HuH-7.5 (cell line): ENCODE results near the gene RALGPS1.
"Not testable (repeated sequence)": the region's sequence is repeated elsewhere in the genome, so short reads cannot be mapped to it uniquely, and the experiment has no call there.

Experiments used
- DNase-seq: peaks from one replicate; pipeline ENCODE4 v3.0.0; 2011; ENCODE audit warnings: low spot score

The RALGPS1 gene

GRCh38 chr9:127137640-127138360, 223.2 kb downstream of the RALGPS1 start:
- DNase-seq, result no peak

GRCh38 chr9:127138444-127138843, 223.9 kb downstream of the RALGPS1 start:
- DNase-seq, result no peak

GRCh38 chr9:127139071-127139731, 224.6 kb downstream of the RALGPS1 start:
- DNase-seq, result no peak

- no peak for DNase-seq
These were observed 225.2 kb downstream of the RALGPS1 start for GRCh38 chr9:127139775-127140174.

- DNase-seq, result no peak
These were observed 225.6 kb downstream of the RALGPS1 start for GRCh38 chr9:127140181-127140580.

- no peak for DNase-seq
These were observed 226.5 kb downstream of the RALGPS1 start for GRCh38 chr9:127140842-127141675.

GRCh38 chr9:127142291-127142690, 227.7 kb downstream of the RALGPS1 start:
- no peak for DNase-seq

- no peak for DNase-seq
These were observed 228.4 kb downstream of the RALGPS1 start for GRCh38 chr9:127142931-127143464.

GRCh38 chr9:127143920-127144465, 229.4 kb downstream of the RALGPS1 start:
- no peak for DNase-seq

GRCh38 chr9:127144670-127145445, 230.3 kb downstream of the RALGPS1 start:
- no peak for DNase-seq

- DNase-seq, result not testable (repeated sequence)
These were observed 232.3 kb downstream of the RALGPS1 start for GRCh38 chr9:127146841-127147240.

GRCh38 chr9:127147251-127147650, 232.7 kb downstream of the RALGPS1 start:
- no peak for DNase-seq

GRCh38 chr9:127148014-127148413, 233.4 kb downstream of the RALGPS1 start:
- DNase-seq, result no peak

GRCh38 chr9:127149010-127149409, 234.4 kb downstream of the RALGPS1 start:
- DNase-seq, result no peak

- no peak for DNase-seq
These were observed 235.1 kb downstream of the RALGPS1 start for GRCh38 chr9:127149463-127150390.

- no peak for DNase-seq
These were observed 238.9 kb downstream of the RALGPS1 start for GRCh38 chr9:127153501-127153900.

GRCh38 chr9:127154003-127154389, 239.4 kb downstream of the RALGPS1 start:
- DNase-seq, result no peak

- DNase-seq, result no peak
These were observed 240.0 kb downstream of the RALGPS1 start for GRCh38 chr9:127154390-127155191.

- no peak for DNase-seq
These were observed 240.9 kb downstream of the RALGPS1 start for GRCh38 chr9:127155314-127155960.
